HuH-7 (cell line): ENCODE data around the gene EPHA2.
"Not testable (repeated sequence)": the region's sequence is repeated elsewhere in the genome, so short reads cannot be mapped to it uniquely, and the experiment has no call there.

Experiments
- DNase-seq: peaks from one replicate; pipeline ENCODE4 v3.0.0; 2011; ENCODE audit warnings: low spot score

EPHA2 gene

DNA sequence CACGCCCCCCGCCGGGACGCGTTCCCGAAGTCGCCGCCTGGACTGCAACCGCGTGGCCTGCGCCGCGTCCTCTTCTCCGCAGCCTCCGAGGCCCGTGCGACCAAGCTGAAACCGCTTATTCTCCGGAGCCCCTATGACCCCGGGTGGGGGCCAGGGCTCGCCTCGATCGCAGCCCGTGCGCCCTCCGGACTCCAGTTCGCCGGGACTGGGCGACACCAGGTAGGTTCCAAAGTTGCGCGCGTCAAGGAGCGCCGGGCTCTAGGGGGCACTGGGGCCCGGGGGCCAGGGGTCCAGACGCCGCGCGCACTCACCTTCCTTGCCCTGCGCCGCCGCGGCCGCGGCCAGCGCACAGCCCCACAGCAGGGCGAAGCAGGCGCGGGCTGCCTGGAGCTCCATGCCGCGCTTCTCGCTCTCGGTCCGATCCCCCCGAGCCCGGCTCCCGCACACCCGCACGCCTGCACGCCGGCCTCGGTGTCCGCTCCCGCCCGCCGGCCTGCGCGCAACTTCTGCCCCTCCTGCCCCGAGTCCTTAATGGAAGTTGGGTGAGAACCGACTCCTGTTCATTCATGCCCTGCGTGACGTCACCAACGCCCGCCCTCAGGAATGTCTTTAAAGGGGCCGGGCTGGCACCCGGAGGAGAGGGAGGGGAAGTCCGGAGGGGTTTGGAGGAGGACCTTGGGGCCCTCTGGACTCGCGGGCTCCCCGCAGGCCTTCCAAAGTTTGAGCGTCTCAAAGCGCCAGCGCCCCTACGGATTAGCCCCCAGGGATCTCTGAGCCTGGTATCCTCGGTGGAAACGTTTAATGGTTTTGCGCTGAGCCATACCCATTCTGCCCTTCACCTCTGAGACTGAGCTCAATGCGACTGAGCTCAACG is at the start of gene EPHA2:
TSS of gene EPHA2 (minus strand) at position 533 of the 874 bp plus-strand sequence. CDS start at position 396, 137 bp downstream.
- DNase-seq, result peak; percentile 96

DNA sequence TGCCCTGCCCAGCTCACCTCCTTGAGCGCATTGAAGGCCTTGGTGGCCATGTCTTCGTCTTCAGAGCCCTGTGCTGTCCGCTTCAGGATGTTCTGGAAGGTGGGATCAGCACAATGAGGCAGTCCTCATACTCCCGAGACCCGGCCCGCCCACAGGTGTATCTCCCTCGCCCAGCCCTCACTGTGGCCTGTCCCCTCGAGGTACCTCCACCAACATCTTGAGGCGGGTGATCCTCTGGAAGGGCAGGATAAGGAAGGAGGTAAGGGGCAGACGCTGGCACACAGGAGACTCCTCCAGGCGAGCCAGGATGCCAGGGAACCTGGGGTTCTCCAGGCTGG is 49.4 kb upstream of the EPHA2 start:
- no peak for DNase-seq

DNA sequence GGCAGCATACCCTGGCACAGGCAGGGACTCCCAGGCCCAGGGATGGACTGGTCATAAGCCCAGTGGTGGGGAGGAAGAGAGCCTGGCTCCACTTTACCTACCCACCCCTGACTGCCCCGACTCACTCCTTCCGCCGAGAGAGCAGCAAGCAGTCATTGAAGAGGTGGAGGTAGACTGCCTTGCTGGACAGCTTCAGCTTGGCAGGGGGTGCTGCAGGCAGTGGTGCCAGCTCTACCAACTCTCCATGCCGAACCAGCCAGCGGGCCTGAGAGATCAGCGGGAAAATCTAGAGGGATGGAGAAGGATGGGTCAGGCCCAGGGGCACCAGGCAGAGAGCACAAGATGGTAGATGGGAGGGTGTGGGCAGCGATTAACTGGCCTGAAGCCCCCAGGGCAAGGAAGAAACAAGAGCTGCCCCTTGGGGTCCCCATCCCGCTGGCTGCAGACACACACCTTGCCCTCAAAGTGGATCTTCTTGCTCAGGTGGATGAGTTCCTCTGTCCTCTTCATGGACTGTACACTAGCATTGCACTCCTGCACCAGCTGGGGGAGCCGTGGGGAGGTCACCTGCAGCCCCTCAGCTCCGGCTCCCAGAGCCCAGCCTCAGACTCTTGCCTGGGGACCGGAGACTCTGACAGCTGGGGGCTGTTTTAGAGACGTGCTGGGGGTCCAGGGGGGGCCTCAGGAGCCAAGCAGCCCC is 48.9 kb upstream of the EPHA2 start:
- DNase-seq, result peak; percentile 70

DNA sequence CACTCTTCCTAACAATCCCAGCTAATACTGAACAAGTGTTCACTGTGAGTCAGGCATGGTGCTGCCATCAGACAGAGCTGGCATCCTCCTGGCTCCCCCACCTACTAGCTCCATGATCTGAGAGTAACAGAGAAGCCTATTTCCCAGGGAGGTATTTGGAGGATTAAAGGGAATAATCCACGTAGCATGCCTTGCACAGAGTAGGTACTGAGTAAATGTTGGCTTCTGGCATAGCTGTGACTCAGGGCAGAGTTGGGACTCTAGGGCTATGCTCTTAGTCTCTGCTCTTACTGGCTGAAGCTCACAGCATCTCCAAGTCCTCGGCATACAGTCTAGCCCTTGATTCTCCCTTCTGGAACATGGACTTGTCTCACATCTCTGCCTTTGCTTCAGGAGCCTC is 48.3 kb upstream of the EPHA2 start:
- DNase-seq, result no peak

DNA sequence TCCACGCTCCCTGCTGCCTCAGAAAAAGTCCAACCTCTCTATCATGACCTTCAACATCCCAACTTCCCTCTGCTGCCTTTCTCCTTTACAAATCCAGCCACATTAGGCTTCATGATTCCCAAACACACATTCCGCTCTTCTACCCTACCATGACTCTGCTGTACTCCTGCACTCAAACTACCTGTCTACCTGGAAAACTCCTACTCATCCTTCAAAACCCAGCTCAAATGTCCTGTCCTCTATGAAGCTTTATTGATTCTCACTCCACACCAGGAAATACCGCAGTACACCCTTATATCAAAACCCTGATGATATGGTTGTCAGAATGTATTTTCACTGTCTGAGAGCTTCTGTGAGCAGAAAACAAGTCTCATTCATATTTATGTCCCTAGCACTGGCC is 47.7 kb upstream of the EPHA2 start:
- DNase-seq, result no peak

DNA sequence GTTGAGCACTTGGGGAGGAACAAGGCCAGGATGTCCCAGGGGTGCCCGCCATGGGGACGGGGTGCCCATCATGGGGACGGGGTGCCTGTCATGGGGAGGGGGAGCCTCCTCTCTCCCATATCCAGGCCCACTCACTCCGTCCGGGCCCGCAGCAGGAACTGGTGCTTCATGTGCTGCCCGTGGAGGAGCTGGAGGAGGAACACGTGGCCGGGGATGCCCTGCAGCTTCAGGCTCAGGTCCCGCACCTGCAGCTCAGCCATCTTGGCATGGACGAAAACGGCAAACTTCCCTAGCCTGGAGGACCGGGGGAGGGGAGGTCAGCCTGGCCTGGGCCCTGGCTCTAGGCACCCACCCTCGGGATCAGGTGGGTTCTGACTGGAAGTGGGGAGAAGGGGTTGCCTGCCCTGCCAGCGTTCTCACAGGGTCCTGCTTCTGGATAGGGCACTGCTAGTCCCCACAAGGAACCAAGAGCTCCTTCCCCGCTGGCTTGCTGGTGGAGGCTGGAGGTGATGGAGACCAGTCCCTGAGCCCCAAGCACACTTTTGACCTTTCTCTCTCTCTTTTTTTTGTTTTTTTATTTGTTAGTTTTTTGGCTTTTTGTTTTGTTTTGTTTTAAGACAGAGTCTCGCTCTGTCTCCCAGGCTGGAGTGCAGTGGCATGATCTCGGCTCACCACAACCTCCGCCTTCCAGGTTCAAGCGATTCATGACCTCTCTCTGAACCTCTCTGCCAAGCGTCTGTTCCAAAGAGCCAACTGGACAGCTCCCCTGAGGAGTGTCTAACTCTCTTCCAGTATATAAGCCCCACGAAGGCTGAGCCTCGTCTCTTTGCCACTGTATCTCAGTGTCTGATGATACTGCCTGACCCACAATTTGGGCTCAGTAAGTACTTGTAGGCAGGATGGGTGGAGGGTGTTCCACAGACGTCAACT is 46.7 kb upstream of the EPHA2 start:
- no peak for DNase-seq

DNA sequence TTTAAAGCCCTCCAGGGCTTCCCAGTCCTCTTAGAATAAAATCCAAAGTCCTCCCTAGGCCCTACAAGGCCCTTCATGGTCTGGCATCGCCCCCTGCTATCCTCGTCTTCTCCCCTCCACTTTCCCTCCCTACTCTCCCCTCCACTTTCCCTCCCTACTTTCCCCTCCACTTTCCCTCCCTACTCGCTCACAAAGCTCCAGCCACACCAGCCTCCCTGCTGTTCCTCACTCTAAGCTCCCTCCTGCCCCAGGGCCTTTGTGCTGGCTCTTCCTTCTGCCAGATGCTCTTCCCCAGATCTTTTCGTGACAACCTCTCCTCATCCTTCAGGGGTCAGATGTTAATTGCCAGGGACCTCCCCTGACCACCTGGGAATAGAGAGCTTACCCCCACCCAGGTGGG is 43.8 kb upstream of the EPHA2 start:
- no peak for DNase-seq

DNA sequence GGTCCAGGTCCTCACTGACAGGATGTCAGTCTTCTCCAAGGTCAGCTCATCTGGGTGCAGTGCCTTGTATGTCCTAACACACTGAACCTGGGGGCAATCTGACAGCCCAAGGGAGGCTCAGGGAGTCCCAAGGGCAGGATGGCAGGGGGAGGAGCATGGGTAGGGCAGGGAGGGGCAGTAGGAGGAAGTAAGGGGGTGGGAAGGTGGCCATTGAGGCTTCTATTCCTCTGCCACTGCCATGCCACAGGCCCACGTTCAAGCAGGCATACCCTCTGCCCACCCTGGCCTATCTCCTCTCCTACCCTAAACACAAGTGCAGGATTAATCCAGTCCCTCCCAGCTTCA is 43.3 kb upstream of the EPHA2 start:
- no peak for DNase-seq

DNA sequence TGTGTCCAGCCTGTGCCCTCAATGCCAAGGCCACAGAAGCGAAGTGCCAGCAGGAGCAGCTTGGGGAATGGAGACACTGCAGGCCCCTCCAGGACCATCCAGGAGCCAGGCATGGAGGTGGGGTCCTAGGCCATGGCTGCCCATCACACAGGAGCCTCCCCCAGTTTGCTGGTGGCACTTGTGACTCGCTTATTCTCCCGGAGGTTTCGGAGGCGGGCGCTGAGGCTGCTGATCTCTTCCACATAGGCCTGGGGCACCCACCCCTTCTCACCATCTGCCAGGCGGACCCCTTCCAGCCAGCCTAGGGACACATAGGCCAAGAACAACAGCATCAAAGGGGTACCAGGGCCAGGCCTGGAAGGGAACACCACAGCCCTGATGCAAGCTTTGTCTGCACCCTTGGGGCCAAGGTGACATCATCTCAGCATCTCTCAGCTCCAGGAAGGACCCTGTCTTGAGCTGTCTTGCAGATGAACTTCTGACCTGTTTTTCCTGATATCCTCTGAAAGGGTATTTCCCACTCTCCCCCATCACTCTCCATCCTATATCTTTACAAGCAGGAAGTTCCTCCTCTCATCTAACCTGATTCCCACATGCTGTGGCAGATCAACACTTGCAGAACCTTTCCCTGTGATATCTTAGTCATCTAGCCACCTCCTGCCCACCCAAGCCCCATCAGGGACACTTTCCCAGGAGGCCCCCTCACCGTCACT is 42.7 kb upstream of the EPHA2 start:
- DNase-seq, result no peak

DNA sequence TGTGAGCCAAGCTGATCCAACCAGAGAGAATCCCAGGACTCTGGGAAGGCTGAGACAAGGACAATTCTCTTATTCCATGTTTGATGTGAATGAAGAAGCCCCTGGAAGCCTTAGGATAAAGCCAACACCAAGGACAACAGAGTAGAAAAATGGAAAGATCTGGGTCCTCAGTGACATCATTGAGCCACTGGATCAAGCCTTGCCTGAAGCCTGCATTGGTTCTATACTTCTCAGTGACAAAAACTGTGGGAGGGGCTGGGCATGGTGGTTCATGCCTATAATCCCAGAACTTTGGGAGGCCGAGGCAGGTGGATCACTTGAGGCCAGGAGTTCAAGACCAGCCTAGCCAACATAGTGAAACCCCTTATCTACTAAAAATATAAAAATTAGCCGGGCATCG is 41.0 kb upstream of the EPHA2 start:
- DNase-seq, result no peak

DNA sequence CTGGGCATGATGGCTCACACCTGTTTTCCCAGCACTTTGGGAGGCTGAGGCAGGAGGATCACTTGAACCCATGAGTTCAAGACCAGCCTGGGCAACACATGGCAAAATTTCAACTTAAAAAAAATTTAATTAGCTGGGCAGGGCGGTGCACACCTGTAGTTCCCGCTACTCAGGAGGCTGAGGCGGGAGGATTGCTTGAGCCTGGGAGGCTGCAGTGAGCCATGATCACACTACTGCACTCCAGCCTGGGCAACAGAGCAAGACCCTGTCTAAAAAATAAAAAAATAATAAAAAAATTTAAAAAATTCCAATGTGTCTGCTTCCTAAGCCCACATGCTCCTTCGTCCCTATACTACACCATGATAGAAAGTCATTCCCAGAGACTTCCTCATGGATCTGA is 40.3 kb upstream of the EPHA2 start:
- DNase-seq, result not testable (repeated sequence)

DNA sequence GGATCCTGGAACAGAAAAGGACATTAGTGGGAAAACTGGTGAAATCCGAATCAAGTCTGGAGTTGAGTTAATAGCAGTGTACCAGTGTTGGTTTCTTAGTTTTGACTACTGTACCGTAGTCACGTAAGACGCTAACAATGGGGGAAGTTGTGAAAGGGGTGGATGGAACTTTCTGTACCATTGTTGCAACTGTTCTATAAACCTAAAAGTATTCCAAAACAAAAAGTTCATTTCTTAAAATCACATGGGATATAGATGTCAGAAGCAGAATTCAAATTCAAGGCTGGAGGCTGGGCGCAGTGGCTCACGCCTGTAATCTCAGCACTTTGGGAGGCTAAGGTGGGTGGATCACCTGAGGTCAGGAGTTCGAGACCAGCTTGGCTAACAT is 39.6 kb upstream of the EPHA2 start:
- no peak for DNase-seq

DNA sequence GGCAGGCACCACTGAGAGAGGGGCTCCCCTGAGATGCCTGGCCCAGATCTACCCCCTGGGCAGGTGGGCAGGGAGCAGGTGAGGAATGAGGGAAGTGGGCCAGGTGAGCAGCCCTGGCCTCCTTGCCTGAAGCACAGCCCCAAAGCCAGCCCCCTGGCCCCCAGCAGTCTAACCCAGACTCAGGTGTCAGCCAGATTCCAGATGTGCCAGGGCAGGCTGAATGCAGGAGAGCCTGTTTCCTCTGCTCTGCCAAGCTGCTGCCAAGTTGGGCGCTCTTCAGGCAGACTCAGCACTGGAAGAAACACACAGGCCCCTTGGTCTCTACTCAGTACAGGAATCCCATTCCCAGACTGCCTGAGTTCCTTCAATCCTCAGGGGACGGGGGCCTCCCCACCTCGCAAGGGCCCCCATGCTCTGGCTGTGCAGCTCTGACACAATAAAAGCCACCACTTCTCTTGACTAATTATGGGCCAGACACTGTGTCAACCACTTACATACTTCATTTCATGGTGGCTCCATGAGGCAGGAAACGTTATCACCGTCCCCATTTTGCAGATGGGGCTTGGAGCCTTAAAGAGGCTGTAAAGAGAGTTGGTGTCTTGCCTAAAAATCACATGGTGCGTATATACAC is 36.2 kb upstream of the EPHA2 start:
- DNase-seq, result no peak

DNA sequence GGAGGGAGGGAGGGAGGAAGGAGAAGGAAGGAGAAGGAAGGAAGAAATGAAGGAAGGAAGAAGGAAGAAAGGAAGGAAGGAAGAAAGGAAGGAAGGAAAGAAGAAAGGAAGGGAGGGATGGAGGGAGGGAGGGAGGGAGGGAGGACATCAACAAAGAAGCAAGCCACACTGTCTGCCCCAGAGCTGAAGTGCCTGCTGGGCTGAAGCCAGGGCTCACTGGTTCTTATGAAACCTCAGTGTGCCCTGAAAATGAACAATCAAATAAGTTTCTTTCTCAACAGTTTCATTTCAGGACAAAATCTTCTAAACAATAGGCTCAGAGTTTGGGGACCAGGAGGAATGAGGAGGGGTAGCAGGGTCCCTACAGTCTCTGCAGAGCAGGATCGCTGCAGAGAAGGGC is 35.4 kb upstream of the EPHA2 start:
- no peak for DNase-seq

DNA sequence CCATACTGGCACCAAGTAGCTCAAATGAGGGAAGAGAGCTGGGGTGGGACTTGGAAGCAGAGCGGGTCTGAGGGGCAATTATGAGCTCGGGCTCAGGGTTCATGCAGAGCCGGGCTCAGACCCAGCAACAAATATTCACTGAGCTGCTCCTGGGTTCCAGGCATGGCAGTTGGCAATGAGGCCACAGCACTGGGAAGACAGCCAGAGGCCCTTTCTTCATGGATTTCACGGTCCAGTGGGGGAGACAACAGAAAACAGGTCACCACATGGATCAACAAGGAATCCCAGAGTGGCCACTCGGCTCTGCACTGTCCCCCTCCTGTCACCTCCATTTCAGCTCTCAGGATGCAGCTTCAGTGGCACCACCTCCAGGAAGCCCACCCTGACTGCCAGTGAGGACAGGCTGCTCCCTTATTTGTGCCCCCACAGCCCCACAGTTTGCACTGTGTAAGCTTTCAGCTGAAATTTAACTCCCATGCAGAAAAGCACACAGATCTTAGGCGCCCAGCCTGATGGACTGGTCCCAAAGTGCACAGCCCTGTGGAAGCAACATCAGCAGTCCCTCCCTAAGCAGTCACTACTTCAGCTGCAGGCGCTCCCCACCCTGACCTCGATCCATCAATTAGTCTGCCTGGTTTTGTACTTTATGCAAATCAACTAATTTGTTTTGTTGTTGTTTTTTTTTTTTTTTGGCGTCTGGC is 34.2 kb upstream of the EPHA2 start:
- no peak for DNase-seq

DNA sequence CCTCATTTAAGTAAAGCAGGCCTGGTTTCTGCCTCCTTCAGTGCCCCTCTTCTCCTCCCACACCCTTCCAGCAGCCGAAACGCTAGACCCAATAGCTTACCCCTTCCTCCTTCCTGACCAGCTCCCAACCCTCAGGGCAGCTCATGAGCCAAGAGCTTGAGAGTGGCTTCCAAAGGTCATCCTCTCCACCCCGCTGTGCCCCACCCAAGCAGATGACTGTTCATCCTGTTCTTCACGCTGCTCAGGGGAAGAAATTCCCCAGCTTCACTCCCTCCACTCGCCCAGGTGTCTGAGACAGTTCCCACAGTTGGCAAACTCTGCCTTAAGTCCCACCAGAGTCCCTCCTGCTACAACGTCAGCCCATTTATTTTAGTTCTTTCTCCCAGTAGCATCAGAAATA is 33.1 kb upstream of the EPHA2 start:
- DNase-seq, result no peak

DNA sequence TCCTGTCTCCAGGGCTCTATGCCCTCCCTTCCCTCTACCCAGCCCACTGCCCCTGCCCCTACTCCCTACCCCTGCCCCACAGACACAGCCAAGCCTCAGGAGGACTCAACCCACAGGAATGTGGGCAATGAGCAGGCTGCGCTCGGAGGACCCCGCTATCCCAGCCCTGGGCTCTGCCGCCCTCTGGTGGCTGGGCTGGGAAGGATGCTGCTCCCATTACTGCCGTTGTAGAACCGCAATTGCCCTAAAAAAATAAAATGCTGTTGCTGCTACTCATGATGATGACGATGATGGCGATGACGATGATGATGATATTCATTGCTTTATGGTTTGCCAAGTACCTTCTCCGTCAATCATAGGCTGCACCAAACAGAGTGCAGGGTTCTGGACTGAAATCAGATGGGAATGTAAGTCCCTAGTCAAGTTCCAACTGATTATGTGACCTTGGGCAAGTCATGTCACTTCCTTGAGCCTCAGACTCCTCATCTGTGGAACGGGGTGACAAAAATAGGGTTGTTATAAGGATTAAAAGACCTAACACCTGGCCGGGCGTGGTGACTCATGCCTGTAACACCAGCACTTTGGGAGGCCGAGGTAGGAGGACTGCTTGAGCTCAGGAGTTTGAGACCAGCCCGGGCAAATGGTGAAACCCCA is 32.0 kb upstream of the EPHA2 start:
- peak; percentile 73 for DNase-seq

DNA sequence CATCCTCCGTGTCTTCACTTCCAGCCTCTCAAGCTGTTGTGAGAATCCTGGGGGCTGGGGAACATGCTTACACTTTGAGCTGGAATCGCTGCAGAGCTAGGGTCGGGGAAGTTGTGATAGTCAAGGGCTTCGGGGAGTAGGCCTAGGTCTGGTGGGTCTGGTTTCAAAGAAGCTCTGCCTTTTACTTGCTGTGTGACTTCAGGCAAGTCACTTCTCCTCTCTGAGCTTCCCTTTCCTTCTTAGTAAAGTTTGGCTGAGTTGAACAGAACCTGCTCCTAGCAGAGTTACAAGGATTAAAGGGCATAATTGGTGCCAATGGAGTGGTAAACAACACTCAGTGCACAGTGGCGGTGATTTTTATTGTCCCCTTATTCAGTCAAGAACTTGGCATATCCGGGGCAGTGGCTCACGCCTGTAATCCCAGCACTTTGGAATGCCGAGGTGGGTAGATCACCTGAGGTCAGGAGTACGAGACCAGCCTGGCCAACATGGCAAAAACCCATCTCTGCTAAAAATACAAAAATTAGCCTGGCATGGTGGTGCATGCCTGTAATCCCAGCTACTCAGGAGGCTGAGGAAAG is 30.9 kb upstream of the EPHA2 start:
- no peak for DNase-seq

DNA sequence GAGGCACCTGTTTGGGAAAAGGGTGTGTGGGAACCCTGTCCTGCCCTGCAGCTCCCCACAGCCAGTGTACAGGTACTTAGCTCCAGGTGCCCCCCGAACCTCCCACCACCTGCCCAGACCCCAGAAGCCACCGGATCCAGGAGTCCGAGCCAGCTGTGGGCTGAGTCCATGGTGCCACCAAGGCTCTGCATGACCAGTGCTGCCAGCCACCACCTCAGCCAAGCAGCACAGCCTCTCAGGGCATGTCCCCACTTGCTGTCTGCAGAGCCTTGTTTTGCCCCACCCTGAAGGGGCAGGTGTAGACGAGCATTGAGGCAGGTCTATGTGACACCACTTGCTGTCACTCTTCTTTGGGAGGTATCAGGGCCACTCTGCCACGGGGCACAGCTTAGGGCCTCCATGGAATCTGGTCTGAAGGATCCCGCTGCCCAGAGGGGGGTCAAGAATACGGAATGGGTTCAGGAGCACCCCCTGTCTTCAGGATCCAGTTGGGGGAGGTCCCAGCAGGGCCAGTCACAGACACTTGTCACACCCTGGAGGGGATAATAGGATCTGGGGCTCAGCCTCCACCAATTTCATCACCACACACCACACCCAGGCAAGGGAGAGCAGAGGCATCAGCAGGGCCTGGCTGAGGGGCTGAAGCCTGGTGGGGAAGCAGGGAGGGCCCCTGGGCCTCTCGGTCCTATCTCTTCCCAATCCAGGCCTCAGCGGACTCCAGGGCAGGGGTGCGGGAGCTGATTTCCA is 28.9 kb upstream of the EPHA2 start:
- no peak for DNase-seq
